DND-41 (cell line): ENCODE measurements around the gene NRROS.
"Not testable (repeated sequence)": the region's sequence is repeated elsewhere in the genome, so short reads cannot be mapped to it uniquely, and the experiment has no call there.

Source experiments
- ATAC-seq: fragments of 200-7000 bp; cut with Tn5 transposase; 3 replicates; pipeline ENCODE4 v1.9.1; 2021; ENCODE audit warnings: low read depth; ENCODE audit not compliant: insufficient read depth
- DNase-seq: peaks from one replicate; pipeline ENCODE4 v3.0.0-alpha.2; 2020
- H2AFZ ChIP-seq: 2 replicates; pipeline ENCODE4 v1.6.0; 2012; ENCODE audit warnings: low read depth, low read length
- H3K27ac ChIP-seq: 2 replicates; pipeline ENCODE4 v1.5.1; 2012; ENCODE audit warnings: low read length, inconsistent platforms
- H3K27me3 ChIP-seq: fragments of 200-600 bp; sonication (generic); 2 replicates; pipeline ENCODE4 v1.6.0; 2012; ENCODE audit warnings: low read length, mild to moderate bottlenecking, inconsistent platforms; ENCODE audit not compliant: insufficient read depth, poor library complexity
- H3K36me3 ChIP-seq: 2 replicates; pipeline ENCODE4 v1.5.1; 2012; ENCODE audit warnings: low read length, inconsistent platforms; ENCODE audit not compliant: insufficient read depth
- H3K4me1 ChIP-seq: 2 replicates; pipeline ENCODE4 v1.5.1; 2012; ENCODE audit warnings: mild to moderate bottlenecking, low read length; ENCODE audit not compliant: insufficient read depth
- H3K4me2 ChIP-seq: 2 replicates; pipeline ENCODE4 v1.6.0; 2012; ENCODE audit warnings: mild to moderate bottlenecking, moderate library complexity, low read length, inconsistent platforms; ENCODE audit not compliant: insufficient read depth
- H3K4me3 ChIP-seq, 2 experiments: fragments of 200-600 bp in 1 of 2; shearing (Covaris generic) in 1 of 2; 2 replicates each; pipeline ENCODE4 v1.5.1; 2012 to 2016; ENCODE audit warnings: inconsistent platforms in 2 of 2, low read length in 2 of 2, mild to moderate bottlenecking in 2 of 2, low read depth in 1 of 2, moderate library complexity in 1 of 2
- H3K79me2 ChIP-seq: 2 replicates; pipeline ENCODE4 v1.6.0; 2012; ENCODE audit warnings: low read length, inconsistent platforms; ENCODE audit not compliant: insufficient read depth
- H3K9ac ChIP-seq: 2 replicates; pipeline ENCODE4 v1.6.0; 2012; ENCODE audit warnings: low read depth, mild to moderate bottlenecking, inconsistent platforms, low read length, moderate library complexity
- H3K9me3 ChIP-seq: 2 replicates; pipeline ENCODE4 v1.5.1; 2012; ENCODE audit warnings: low read length, moderate library complexity, mild to moderate bottlenecking, inconsistent platforms; ENCODE audit not compliant: insufficient read depth, severe bottlenecking
- H4K20me1 ChIP-seq: 2 replicates; pipeline ENCODE4 v1.6.0; 2012; ENCODE audit warnings: low read length; ENCODE audit not compliant: insufficient read depth
- CTCF ChIP-seq: IDR thresholded peaks from 2 replicates; pipeline ENCODE4 v1.5.1; 2012; ENCODE audit warnings: borderline replicate concordance, low read length, moderate library complexity, mild to moderate bottlenecking; ENCODE audit not compliant: poor library complexity, severe bottlenecking; ENCODE audit errors: extremely low read depth
- EZH2 ChIP-seq: IDR thresholded peaks from 3 replicates; pipeline ENCODE4 v1.6.1; 2012; ENCODE audit warnings: borderline replicate concordance, low read depth, mild to moderate bottlenecking, moderate library complexity, low read length, inconsistent platforms; ENCODE audit not compliant: severe bottlenecking

Gene NRROS

GRCh38 chr3:196634829-196635228 lies 4.7 kb upstream of the NRROS start:
- H3K9ac ChIP-seq = peak overlapping the region; percentile 94
- H3K27ac ChIP-seq = peak overlapping the region; percentile 100
- ATAC-seq = peak; percentile 3
- DNase-seq = peak; percentile 79
- peak overlapping the region; percentile 63 for H3K4me2 ChIP-seq
- H3K36me3 ChIP-seq = peaks cover 8% of the 10 kb centered on the region; the same call in 1 of the 2 replicates
- H3K4me3 ChIP-seq = peak overlapping the region in 1 of 2 experiments; percentile 63; a peak in 2 of 4 replicates
- peaks cover 84% of the 10 kb centered on the region for H3K4me1 ChIP-seq
- H3K9me3 ChIP-seq = no peaks in the 10 kb centered on the region
- no peaks in the 10 kb centered on the region for H3K27me3 ChIP-seq
- no peak overlapping the region for H2AFZ ChIP-seq
- TF ChIP-seq CTCF (no peak), EZH2 (no peak)
- peaks cover 69% of the 10 kb centered on the region for H3K79me2 ChIP-seq
- H4K20me1 ChIP-seq = no peaks in the 10 kb centered on the region

GRCh38 chr3:196636369-196637349 lies 2.8 kb upstream of the NRROS start:
- Histone ChIP-seq H3K9me3 (no peaks in the 10 kb centered on the region), H4K20me1 (peaks cover 2% of the 10 kb centered on the region; the same call in 1 of the 2 replicates), H3K27ac (peak overlapping the region; percentile 69), H2AFZ (no peak overlapping the region), H3K9ac (peak overlapping the region; percentile 50), H3K27me3 (no peaks in the 10 kb centered on the region), H3K79me2 (peaks cover 86% of the 10 kb centered on the region), H3K4me3 (peak overlapping the region in 1 of 2 experiments; percentile 36; a peak in 2 of 4 replicates), H3K4me2 (peak overlapping the region; percentile 55), H3K36me3 (peaks cover 24% of the 10 kb centered on the region), H3K4me1 (peaks cover 84% of the 10 kb centered on the region)
- TF ChIP-seq CTCF = no peak
- no peak for TF ChIP-seq EZH2
- DNase-seq (peak; percentile 74), ATAC-seq (no peak)

- DNase-seq = peak; percentile 38
- peak overlapping the region; percentile 80 for H3K4me2 ChIP-seq
- peaks cover 37% of the 10 kb centered on the region for H3K36me3 ChIP-seq
- peaks cover 92% of the 10 kb centered on the region for H3K4me1 ChIP-seq
- ATAC-seq, H3K9me3 ChIP-seq, H3K27me3 ChIP-seq, H2AFZ ChIP-seq: not testable (repeated sequence)
- H4K20me1 ChIP-seq = peaks cover 12% of the 10 kb centered on the region; the same call in 1 of the 2 replicates
- H3K9ac ChIP-seq = peak overlapping the region; percentile 92
- peak overlapping the region; percentile 99 for H3K27ac ChIP-seq
- peak overlapping the region in 1 of 2 experiments; percentile 25; a peak in 2 of 4 replicates for H3K4me3 ChIP-seq
- H3K79me2 ChIP-seq = peaks cover 95% of the 10 kb centered on the region
Measured at GRCh38 chr3:196637941-196638340, 1.6 kb upstream of the NRROS start.
